Uterus (tissue), 2 donors: ENCODE measurements around the gene ADAMTS17.

Source experiments
- CTCF ChIP-seq, 4 experiments: fragments of 200-600 bp in 2 of 4; fragments of 450-650 bp in 2 of 4; sonication (generic) in 2 of 4; IDR thresholded peaks; one replicate each; pipeline ENCODE4 v1.5.1; 2016 to 2019; ENCODE audit warnings: antibody characterized with exemption in 4 of 4, mild to moderate bottlenecking in 2 of 4, moderate library complexity in 1 of 4
- POLR2A ChIP-seq, 2 donors: fragments of 450-650 bp; IDR thresholded peaks; one replicate each; pipeline ENCODE4 v1.6.1; 2016; ENCODE audit warnings: antibody characterized with exemption in 2 of 2, mild to moderate bottlenecking in 1 of 2, moderate library complexity in 1 of 2

GRCh38 chr15:100167884-100168375, 173.8 kb downstream of the ADAMTS17 start:
- TF ChIP-seq CTCF (IDR thresholded peaks at IDR 0.05) (no peak), POLR2A (IDR thresholded peaks at IDR 0.05) (no peak)
